ENCODE measurements around the gene UPK3A. TPM values are rescaled to one million over a fixed set of nuclear protein-coding genes. Genes with fewer than 3 reads are reported as not detected.

Gene UPK3A
- total and polyA plus RNA-seq, 2 experiments from 2014 or later = 0.47 TPM; not detected in 1

DNA sequence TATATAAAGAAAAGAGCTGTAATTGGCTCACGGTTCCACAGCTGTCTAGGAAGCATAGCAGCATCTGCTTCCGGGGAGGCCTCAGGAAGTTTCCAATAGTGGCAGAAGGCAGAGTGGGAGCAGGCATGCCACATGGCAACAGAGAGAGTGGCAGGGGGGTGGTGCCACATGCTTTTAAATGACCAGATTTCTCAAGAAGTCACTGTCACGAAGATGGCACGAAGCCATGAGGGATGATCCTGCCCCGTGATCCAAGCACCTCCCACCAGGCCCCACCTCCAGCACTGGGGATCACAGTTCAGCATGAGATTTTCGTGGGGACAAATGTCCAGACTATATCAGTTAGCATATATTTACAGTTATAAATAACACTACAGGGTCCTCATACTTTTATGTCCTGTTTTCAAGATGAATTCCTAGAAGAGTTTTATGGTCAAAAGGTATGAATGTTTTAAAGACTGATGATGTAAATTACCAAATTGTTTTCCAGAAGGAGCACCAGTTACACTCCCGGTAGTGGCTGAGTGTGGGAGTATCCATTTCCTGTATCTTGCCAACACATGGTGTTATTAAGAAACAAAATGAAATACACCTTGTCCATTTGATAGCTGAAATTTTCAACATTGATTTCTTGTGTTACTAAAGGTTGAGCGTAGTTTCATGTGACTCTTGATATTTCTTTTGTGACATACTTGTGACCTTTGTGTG, 44.2 kb downstream of the UPK3A start:
- Mint-ChIP-seq H3K4me1 (no peaks in the 10 kb centered on the region), H3K27ac (no peak overlapping the region), H3K9me3 (no peaks in the 10 kb centered on the region), H3K4me3 (no peak overlapping the region), H3K36me3 (ENCODE audit: low read depth) (peaks cover 37% of the 10 kb centered on the region), H3K27me3 (ENCODE audit: insufficient read depth, low read depth, poor library complexity) (peaks cover 7% of the 10 kb centered on the region)
- Histone ChIP-seq H3F3A (replicated peaks; ENCODE audit: low read depth) (no peaks in the 10 kb centered on the region), H3K27ac (ENCODE audit: low read depth) (no peak overlapping the region), H4K20me1 (replicated peaks; ENCODE audit: insufficient read depth) (no peaks in the 10 kb centered on the region), H3K4me3 (no peak overlapping the region), H3K4me1 (ENCODE audit: insufficient read depth) (no peaks in the 10 kb centered on the region), H3K79me2 (replicated peaks; ENCODE audit: insufficient read depth) (peaks cover 4% of the 10 kb centered on the region; the same call in 1 of the 2 replicates), H3K9me2 (ENCODE audit: insufficient read depth) (no peaks in the 10 kb centered on the region), H3K36me3 (ENCODE audit: insufficient read depth) (peaks cover 9% of the 10 kb centered on the region), H3K27me3 (ENCODE audit: insufficient read depth) (no peaks in the 10 kb centered on the region), H2AFZ (no peak overlapping the region), H3K4me2 (no peak overlapping the region)
- TF ChIP-seq, protein P1, sequence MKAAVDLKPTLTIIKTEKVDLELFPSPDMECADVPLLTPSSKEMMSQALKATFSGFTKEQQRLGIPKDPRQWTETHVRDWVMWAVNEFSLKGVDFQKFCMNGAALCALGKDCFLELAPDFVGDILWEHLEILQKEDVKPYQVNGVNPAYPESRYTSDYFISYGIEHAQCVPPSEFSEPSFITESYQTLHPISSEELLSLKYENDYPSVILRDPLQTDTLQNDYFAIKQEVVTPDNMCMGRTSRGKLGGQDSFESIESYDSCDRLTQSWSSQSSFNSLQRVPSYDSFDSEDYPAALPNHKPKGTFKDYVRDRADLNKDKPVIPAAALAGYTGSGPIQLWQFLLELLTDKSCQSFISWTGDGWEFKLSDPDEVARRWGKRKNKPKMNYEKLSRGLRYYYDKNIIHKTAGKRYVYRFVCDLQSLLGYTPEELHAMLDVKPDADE (IDR thresholded peaks at IDR 0.05) = no peak
- TF ChIP-seq, protein P2, sequence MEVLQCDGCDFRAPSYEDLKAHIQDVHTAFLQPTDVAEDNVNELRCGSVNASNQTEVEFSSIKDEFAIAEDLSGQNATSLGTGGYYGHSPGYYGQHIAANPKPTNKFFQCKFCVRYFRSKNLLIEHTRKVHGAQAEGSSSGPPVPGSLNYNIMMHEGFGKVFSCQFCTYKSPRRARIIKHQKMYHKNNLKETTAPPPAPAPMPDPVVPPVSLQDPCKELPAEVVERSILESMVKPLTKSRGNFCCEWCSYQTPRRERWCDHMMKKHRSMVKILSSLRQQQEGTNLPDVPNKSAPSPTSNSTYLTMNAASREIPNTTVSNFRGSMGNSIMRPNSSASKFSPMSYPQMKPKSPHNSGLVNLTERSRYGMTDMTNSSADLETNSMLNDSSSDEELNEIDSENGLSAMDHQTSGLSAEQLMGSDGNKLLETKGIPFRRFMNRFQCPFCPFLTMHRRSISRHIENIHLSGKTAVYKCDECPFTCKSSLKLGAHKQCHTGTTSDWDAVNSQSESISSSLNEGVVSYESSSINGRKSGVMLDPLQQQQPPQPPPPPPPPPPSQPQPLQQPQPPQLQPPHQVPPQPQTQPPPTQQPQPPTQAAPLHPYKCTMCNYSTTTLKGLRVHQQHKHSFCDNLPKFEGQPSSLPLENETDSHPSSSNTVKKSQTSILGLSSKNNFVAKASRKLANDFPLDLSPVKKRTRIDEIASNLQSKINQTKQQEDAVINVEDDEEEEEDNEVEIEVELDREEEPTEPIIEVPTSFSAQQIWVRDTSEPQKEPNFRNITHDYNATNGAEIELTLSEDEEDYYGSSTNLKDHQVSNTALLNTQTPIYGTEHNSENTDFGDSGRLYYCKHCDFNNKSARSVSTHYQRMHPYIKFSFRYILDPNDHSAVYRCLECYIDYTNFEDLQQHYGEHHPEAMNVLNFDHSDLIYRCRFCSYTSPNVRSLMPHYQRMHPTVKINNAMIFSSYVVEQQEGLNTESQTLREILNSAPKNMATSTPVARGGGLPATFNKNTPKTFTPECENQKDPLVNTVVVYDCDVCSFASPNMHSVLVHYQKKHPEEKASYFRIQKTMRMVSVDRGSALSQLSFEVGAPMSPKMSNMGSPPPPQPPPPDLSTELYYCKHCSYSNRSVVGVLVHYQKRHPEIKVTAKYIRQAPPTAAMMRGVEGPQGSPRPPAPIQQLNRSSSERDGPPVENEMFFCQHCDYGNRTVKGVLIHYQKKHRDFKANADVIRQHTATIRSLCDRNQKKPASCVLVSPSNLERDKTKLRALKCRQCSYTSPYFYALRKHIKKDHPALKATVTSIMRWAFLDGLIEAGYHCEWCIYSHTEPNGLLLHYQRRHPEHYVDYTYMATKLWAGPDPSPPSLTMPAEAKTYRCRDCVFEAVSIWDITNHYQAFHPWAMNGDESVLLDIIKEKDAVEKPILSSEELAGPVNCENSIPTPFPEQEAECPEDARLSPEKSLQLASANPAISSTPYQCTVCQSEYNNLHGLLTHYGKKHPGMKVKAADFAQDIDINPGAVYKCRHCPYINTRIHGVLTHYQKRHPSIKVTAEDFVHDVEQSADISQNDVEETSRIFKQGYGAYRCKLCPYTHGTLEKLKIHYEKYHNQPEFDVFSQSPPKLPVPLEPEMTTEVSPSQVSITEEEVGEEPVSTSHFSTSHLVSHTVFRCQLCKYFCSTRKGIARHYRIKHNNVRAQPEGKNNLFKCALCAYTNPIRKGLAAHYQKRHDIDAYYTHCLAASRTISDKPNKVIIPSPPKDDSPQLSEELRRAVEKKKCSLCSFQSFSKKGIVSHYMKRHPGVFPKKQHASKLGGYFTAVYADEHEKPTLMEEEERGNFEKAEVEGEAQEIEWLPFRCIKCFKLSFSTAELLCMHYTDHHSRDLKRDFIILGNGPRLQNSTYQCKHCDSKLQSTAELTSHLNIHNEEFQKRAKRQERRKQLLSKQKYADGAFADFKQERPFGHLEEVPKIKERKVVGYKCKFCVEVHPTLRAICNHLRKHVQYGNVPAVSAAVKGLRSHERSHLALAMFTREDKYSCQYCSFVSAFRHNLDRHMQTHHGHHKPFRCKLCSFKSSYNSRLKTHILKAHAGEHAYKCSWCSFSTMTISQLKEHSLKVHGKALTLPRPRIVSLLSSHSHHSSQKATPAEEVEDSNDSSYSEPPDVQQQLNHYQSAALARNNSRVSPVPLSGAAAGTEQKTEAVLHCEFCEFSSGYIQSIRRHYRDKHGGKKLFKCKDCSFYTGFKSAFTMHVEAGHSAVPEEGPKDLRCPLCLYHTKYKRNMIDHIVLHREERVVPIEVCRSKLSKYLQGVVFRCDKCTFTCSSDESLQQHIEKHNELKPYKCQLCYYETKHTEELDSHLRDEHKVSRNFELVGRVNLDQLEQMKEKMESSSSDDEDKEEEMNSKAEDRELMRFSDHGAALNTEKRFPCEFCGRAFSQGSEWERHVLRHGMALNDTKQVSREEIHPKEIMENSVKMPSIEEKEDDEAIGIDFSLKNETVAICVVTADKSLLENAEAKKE (CRISPR knock-in tag; IDR thresholded peaks at IDR 0.05) = no peak
- TF ChIP-seq JUNB (IDR thresholded peaks at IDR 0.05; ENCODE audit: unreplicated experiment) = no peak
- no peak for TF ChIP-seq POLR2AphosphoS5 (IDR thresholded peaks at IDR 0.05; ENCODE audit: low read depth)
- TF ChIP-seq, protein P3, sequence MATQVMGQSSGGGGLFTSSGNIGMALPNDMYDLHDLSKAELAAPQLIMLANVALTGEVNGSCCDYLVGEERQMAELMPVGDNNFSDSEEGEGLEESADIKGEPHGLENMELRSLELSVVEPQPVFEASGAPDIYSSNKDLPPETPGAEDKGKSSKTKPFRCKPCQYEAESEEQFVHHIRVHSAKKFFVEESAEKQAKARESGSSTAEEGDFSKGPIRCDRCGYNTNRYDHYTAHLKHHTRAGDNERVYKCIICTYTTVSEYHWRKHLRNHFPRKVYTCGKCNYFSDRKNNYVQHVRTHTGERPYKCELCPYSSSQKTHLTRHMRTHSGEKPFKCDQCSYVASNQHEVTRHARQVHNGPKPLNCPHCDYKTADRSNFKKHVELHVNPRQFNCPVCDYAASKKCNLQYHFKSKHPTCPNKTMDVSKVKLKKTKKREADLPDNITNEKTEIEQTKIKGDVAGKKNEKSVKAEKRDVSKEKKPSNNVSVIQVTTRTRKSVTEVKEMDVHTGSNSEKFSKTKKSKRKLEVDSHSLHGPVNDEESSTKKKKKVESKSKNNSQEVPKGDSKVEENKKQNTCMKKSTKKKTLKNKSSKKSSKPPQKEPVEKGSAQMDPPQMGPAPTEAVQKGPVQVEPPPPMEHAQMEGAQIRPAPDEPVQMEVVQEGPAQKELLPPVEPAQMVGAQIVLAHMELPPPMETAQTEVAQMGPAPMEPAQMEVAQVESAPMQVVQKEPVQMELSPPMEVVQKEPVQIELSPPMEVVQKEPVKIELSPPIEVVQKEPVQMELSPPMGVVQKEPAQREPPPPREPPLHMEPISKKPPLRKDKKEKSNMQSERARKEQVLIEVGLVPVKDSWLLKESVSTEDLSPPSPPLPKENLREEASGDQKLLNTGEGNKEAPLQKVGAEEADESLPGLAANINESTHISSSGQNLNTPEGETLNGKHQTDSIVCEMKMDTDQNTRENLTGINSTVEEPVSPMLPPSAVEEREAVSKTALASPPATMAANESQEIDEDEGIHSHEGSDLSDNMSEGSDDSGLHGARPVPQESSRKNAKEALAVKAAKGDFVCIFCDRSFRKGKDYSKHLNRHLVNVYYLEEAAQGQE (IDR thresholded peaks at IDR 0.05; ENCODE audit: unreplicated experiment) = no peak
- TF ChIP-seq EZH2phosphoT487 (IDR thresholded peaks at IDR 0.05; ENCODE audit: unreplicated experiment) = no peak
- TF ChIP-seq, protein P4, sequence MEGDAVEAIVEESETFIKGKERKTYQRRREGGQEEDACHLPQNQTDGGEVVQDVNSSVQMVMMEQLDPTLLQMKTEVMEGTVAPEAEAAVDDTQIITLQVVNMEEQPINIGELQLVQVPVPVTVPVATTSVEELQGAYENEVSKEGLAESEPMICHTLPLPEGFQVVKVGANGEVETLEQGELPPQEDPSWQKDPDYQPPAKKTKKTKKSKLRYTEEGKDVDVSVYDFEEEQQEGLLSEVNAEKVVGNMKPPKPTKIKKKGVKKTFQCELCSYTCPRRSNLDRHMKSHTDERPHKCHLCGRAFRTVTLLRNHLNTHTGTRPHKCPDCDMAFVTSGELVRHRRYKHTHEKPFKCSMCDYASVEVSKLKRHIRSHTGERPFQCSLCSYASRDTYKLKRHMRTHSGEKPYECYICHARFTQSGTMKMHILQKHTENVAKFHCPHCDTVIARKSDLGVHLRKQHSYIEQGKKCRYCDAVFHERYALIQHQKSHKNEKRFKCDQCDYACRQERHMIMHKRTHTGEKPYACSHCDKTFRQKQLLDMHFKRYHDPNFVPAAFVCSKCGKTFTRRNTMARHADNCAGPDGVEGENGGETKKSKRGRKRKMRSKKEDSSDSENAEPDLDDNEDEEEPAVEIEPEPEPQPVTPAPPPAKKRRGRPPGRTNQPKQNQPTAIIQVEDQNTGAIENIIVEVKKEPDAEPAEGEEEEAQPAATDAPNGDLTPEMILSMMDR (conservative IDR thresholded peaks at IDR 0.05; ENCODE audit: low read depth in 2 of 2) = no peak
- no peak for TF ChIP-seq NANOG (IDR thresholded peaks at IDR 0.05; ENCODE audit: borderline replicate concordance)
- DNase-seq (ENCODE audit: low spot score) = no peak
- no peak for ATAC-seq

All from GM23338 (cell line).